ENCODE data around the gene MYCBP2.

MYCBP2 gene

DNA sequence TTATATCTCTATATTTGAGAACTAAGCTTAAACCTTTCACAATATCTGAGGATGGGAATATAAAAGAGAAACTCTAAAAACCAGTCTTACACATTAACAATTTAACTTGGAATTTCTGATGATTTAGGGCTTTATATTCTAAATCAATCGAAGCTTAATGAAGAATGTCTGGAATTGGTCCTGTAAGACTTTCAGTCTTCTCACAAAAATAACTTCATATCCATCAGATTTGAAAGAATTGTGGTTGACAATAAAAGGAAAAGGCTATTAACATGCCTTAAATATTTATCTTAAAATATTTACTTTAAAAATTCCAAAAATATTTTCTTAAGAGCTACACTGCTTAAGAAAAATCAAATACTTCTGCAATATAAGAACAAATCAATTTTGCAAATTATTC, 27.3 kb downstream of the MYCBP2 start:
- H2AFZ ChIP-seq (ENCODE audit: low read length) = no peak overlapping the region
- no peaks in the 10 kb centered on the region for H3K9me2 ChIP-seq (replicated peaks; ENCODE audit: insufficient read depth, low read length)
- H4K20me1 ChIP-seq (ENCODE audit: insufficient read depth, low read length) = peaks cover 30% of the 10 kb centered on the region
- peaks cover 95% of the 10 kb centered on the region for H3K79me2 ChIP-seq (ENCODE audit: low read length)
- H3K36me3 ChIP-seq (replicated peaks; ENCODE audit: insufficient read depth, low read length) = no peaks in the 10 kb centered on the region
- H3K9ac ChIP-seq (ENCODE audit: low read length) = no peak overlapping the region
- no peak for DNase-seq
- TF ChIP-seq, protein P1, sequence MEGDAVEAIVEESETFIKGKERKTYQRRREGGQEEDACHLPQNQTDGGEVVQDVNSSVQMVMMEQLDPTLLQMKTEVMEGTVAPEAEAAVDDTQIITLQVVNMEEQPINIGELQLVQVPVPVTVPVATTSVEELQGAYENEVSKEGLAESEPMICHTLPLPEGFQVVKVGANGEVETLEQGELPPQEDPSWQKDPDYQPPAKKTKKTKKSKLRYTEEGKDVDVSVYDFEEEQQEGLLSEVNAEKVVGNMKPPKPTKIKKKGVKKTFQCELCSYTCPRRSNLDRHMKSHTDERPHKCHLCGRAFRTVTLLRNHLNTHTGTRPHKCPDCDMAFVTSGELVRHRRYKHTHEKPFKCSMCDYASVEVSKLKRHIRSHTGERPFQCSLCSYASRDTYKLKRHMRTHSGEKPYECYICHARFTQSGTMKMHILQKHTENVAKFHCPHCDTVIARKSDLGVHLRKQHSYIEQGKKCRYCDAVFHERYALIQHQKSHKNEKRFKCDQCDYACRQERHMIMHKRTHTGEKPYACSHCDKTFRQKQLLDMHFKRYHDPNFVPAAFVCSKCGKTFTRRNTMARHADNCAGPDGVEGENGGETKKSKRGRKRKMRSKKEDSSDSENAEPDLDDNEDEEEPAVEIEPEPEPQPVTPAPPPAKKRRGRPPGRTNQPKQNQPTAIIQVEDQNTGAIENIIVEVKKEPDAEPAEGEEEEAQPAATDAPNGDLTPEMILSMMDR (IDR thresholded peaks at IDR 0.05; ENCODE audit: low read length) = no peak
- TF ChIP-seq EZH2 (optimal IDR thresholded peaks at IDR 0.05; ENCODE audit: low read depth, low read length) (no peak), EZH2phosphoT487 (IDR thresholded peaks at IDR 0.05; ENCODE audit: low read length) (no peak)
- H3K4me2 ChIP-seq (ENCODE audit: low read depth, low read length) = no peak overlapping the region
- H3K27ac ChIP-seq (ENCODE audit: low read length) = no peak overlapping the region
- H3F3A ChIP-seq (ENCODE audit: insufficient read depth, low read length) = 0 out of 2 replicates have a peak, but pooled peaks cover 3% of the 10 kb centered on the region
- peaks cover 20% of the 10 kb centered on the region for H3K4me1 ChIP-seq (ENCODE audit: low read length)
- no peaks in the 10 kb centered on the region for H3K9me3 ChIP-seq (replicated peaks; ENCODE audit: insufficient read depth, low read length)
- H3K27me3 ChIP-seq (replicated peaks; ENCODE audit: insufficient read depth, low read length) = no peaks in the 10 kb centered on the region
- no peak overlapping the region for H3K4me3 ChIP-seq (ENCODE audit: low read length)

DNA sequence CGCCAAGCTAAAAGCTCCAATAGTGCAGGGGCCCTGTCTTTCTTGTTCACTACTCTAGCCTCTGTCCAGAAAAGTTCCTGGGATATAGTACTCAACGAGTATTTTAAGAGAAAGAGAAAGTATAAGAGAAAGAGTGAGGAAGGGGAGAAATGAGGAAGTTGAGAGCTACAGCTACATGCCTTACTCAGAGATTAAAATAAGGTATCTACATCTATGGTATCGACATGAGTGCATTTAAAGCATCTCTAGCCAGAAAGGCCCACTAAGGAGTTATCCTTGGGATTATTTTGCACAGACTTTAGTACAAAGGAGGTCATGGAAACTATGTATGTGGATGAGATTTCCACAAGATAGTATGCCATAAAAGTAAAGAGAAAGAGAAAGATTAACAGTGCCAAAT, 28.5 kb downstream of the MYCBP2 start:
- H3K4me2 ChIP-seq (ENCODE audit: low read depth, low read length) = no peak overlapping the region
- no peak overlapping the region for H3K27ac ChIP-seq (ENCODE audit: low read length)
- H3K36me3 ChIP-seq (replicated peaks; ENCODE audit: insufficient read depth, low read length) = no peaks in the 10 kb centered on the region
- peaks cover 26% of the 10 kb centered on the region for H4K20me1 ChIP-seq (ENCODE audit: insufficient read depth, low read length)
- TF ChIP-seq EZH2phosphoT487 (IDR thresholded peaks at IDR 0.05; ENCODE audit: low read length) = no peak
- TF ChIP-seq, protein P1 (IDR thresholded peaks at IDR 0.05; ENCODE audit: low read length) = no peak
- TF ChIP-seq EZH2 (optimal IDR thresholded peaks at IDR 0.05; ENCODE audit: low read depth, low read length) = no peak
- DNase-seq = no peak
- H2AFZ ChIP-seq (ENCODE audit: low read length) = no peak overlapping the region
- H3K9me3 ChIP-seq (replicated peaks; ENCODE audit: insufficient read depth, low read length) = no peaks in the 10 kb centered on the region
- peaks cover 20% of the 10 kb centered on the region for H3K4me1 ChIP-seq (ENCODE audit: low read length)
- H3K9ac ChIP-seq (ENCODE audit: low read length) = no peak overlapping the region
- H3F3A ChIP-seq (ENCODE audit: insufficient read depth, low read length) = 0 out of 2 replicates have a peak, but pooled peaks cover 3% of the 10 kb centered on the region
- H3K4me3 ChIP-seq (ENCODE audit: low read length) = no peak overlapping the region
- no peaks in the 10 kb centered on the region for H3K9me2 ChIP-seq (replicated peaks; ENCODE audit: insufficient read depth, low read length)
- H3K79me2 ChIP-seq (ENCODE audit: low read length) = peaks cover 92% of the 10 kb centered on the region
- H3K27me3 ChIP-seq (replicated peaks; ENCODE audit: insufficient read depth, low read length) = no peaks in the 10 kb centered on the region

DNA sequence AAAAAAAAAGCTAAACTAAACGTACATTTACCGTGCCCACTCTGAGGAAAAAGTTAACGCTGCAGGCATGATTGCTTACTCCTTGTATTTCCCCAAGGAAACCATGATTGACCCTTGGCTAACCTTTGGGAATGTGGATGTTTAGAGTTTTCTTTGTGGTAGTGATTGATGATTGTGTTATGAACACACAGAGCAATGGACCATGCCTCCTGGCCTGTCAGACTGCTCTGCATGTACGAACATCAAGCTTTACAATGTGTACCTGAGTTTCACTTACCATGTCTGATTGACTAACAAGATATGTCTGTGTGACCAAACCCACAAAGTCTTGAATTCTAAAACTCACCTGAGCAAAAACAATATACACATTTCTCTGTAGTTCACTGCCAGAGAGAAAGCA, 35.1 kb downstream of the MYCBP2 start:
- H3K9me3 ChIP-seq (replicated peaks; ENCODE audit: insufficient read depth, low read length) = no peaks in the 10 kb centered on the region
- H2AFZ ChIP-seq (ENCODE audit: low read length) = no peak overlapping the region
- H3K4me1 ChIP-seq (ENCODE audit: low read length) = peaks cover 7% of the 10 kb centered on the region; the same call in 1 of the 2 replicates
- H3K36me3 ChIP-seq (replicated peaks; ENCODE audit: insufficient read depth, low read length) = peaks cover 10% of the 10 kb centered on the region
- no peak overlapping the region for H3K4me3 ChIP-seq (ENCODE audit: low read length)
- TF ChIP-seq EZH2 (optimal IDR thresholded peaks at IDR 0.05; ENCODE audit: low read depth, low read length) (no peak), EZH2phosphoT487 (IDR thresholded peaks at IDR 0.05; ENCODE audit: low read length) (no peak)
- TF ChIP-seq, protein P1 (IDR thresholded peaks at IDR 0.05; ENCODE audit: low read length) = no peak
- H3F3A ChIP-seq (ENCODE audit: insufficient read depth, low read length) = no peaks in the 10 kb centered on the region
- DNase-seq = no peak
- H3K9ac ChIP-seq (ENCODE audit: low read length) = no peak overlapping the region
- H3K27me3 ChIP-seq (replicated peaks; ENCODE audit: insufficient read depth, low read length) = no peaks in the 10 kb centered on the region
- peaks cover 76% of the 10 kb centered on the region for H3K79me2 ChIP-seq (ENCODE audit: low read length)
- H3K4me2 ChIP-seq (ENCODE audit: low read depth, low read length) = no peak overlapping the region
- H4K20me1 ChIP-seq (ENCODE audit: insufficient read depth, low read length) = no peaks in the 10 kb centered on the region; the same call in 1 of the 2 replicates
- no peak overlapping the region for H3K27ac ChIP-seq (ENCODE audit: low read length)
- H3K9me2 ChIP-seq (replicated peaks; ENCODE audit: insufficient read depth, low read length) = no peaks in the 10 kb centered on the region

Measured in MM.1S (cell line).